SK-N-SH (cell line): Measurements from ENCODE around the gene CTAG1A. TPM values are rescaled to one million over a fixed set of nuclear protein-coding genes. Genes with fewer than 3 reads are reported as not detected.
A peak's percentile ranks its signal among the peaks of the same experiment; 100 is the strongest.

Experiments used
- CTCF ChIA-PET: fragments of 300-600, 350-600 bp; formaldehyde crosslinking; extraction: SDS; loops from one replicate; lab custom pipeline; 2021; lab: Yijun Ruan, JAX
- POLR2A ChIA-PET: fragments of 350-600 bp; sonication (Branson Sonifier 250); formaldehyde crosslinking; extraction: SDS; loops from one replicate; lab custom pipeline; 2020; ENCODE audit warnings: antibody characterized with exemption, inconsistent platforms; lab: Yijun Ruan, JAX
- DNase-seq: peaks from one replicate; pipeline ENCODE4 v3.0.0; 2012
- H2AFZ ChIP-seq: fragments of 200-600 bp; sonication (generic); 2 replicates; pipeline ENCODE4 v1.8.1; 2016; ENCODE audit warnings: antibody characterized with exemption, mild to moderate bottlenecking, low read depth
- H3F3A ChIP-seq: fragments of 200-600 bp; sonication (generic); replicated peaks from 2 replicates; pipeline ENCODE3; 2016; ENCODE audit warnings: antibody characterized with exemption, mild to moderate bottlenecking; ENCODE audit not compliant: insufficient read depth
- H3K27ac ChIP-seq, 2 experiments: fragments of 200-500 bp in 1 of 2; fragments of 200-600 bp in 1 of 2; sonication (Bioruptor generic) in 1 of 2; sonication (generic), shearing (Covaris generic) in 1 of 2; 2 replicates each; pipeline versions ENCODE4 v1.5.1 to v1.6.1; 2014 to 2016; ENCODE audit warnings: low read depth in 2 of 2, inconsistent platforms in 1 of 2, low read length in 1 of 2, mild to moderate bottlenecking in 1 of 2, mixed read lengths in 1 of 2
- H3K27me3 ChIP-seq: fragments of 200-600 bp; sonication (generic), shearing (Covaris generic); 2 replicates; pipeline ENCODE4 v1.6.1; 2016; ENCODE audit warnings: mixed run types; ENCODE audit not compliant: insufficient read depth
- H3K36me3 ChIP-seq, 2 experiments: fragments of 200-500 bp in 1 of 2; fragments of 200-600 bp in 1 of 2; sonication (Bioruptor generic) in 1 of 2; sonication (generic) in 1 of 2; replicated peaks in 1 of 2; 2 replicates each; pipeline versions ENCODE3 to v1.5.1; 2014 to 2016; ENCODE audit warnings: low read length in 1 of 2, mild to moderate bottlenecking in 1 of 2; ENCODE audit not compliant: insufficient read depth in 2 of 2, control insufficient read depth in 1 of 2
- H3K4me1 ChIP-seq, 2 experiments: fragments of 200-500 bp in 1 of 2; fragments of 200-600 bp in 1 of 2; sonication (Bioruptor generic) in 1 of 2; sonication (generic), shearing (Covaris generic) in 1 of 2; 2 replicates each; pipeline versions ENCODE4 v1.5.1 to v1.6.1; 2014 to 2016; ENCODE audit warnings: low read depth in 1 of 2, low read length in 1 of 2, mixed run types in 1 of 2; ENCODE audit not compliant: insufficient read depth in 2 of 2, control insufficient read depth in 1 of 2
- H3K4me2 ChIP-seq: fragments of 200-600 bp; sonication (generic), shearing (Covaris generic); 2 replicates; pipeline ENCODE4 v1.6.1; 2017; ENCODE audit warnings: mixed run types
- H3K4me3 ChIP-seq, 2 experiments: fragments of 200-500 bp in 1 of 2; fragments of 200-600 bp in 1 of 2; sonication (Bioruptor generic) in 1 of 2; sonication (generic), shearing (Covaris generic) in 1 of 2; 2 replicates each; pipeline versions ENCODE4 v1.5.1 to v1.8.1; 2014 to 2016; ENCODE audit warnings: low read depth in 2 of 2, inconsistent platforms in 1 of 2, low read length in 1 of 2, mild to moderate bottlenecking in 1 of 2, mixed read lengths in 1 of 2, moderate library complexity in 1 of 2
- H3K79me2 ChIP-seq: fragments of 200-600 bp; sonication (generic); 2 replicates; pipeline ENCODE4 v1.8.1; 2017; ENCODE audit warnings: mild to moderate bottlenecking; ENCODE audit not compliant: insufficient read depth
- H3K9ac ChIP-seq: fragments of 200-600 bp; sonication (generic); 2 replicates; pipeline ENCODE4 v1.6.1; 2017; ENCODE audit warnings: mixed run types
- H3K9me2 ChIP-seq: fragments of 200-600 bp; sonication (generic); 2 replicates; pipeline ENCODE4 v1.6.1; 2017; ENCODE audit warnings: mixed run types
- H3K9me3 ChIP-seq: fragments of 200-600 bp; sonication (generic); 2 replicates; pipeline ENCODE4 v1.6.1; 2017; ENCODE audit warnings: mixed run types, mild to moderate bottlenecking, moderate library complexity
- H4K20me1 ChIP-seq: fragments of 200-600 bp; sonication (generic); 2 replicates; pipeline ENCODE4 v1.6.1; 2017; ENCODE audit warnings: mild to moderate bottlenecking, mixed run types; ENCODE audit not compliant: insufficient read depth
- CHD2 ChIP-seq: fragments of 150-350 bp; IDR thresholded peaks from 2 replicates; pipeline ENCODE4 v1.6.1; 2018; ENCODE audit warnings: low read length; ENCODE audit not compliant: partially characterized antibody
- ELF1 ChIP-seq: IDR thresholded peaks from 2 replicates; pipeline ENCODE4 v1.4.0; 2012
- GABPA ChIP-seq: IDR thresholded peaks from 2 replicates; pipeline ENCODE4 v1.4.0; 2012; ENCODE audit warnings: low read depth, mild to moderate bottlenecking
- JUND ChIP-seq: IDR thresholded peaks from 2 replicates; pipeline ENCODE4 v1.4.0; 2012
- RFX5 ChIP-seq: IDR thresholded peaks from 2 replicates; pipeline ENCODE4 v1.6.1; 2012; ENCODE audit warnings: mild to moderate bottlenecking, improper control_type of control experiment, low read length
- WGBS: methylation state at CpG from one replicate; pipeline ENCODE4 v1.1.6; 2017; ENCODE audit warnings: low lambda C conversion rate; 5-methylcytosine and 5-hydroxymethylcytosine counted together
- polyA plus RNA-seq, 3 experiments: library from polyadenylated mRNA; depleted of rRNA; stranded (reverse); fragments of >200 nt; gene quantifications; 2 replicates each; pipeline ENCODE4 v1.2.3, GENCODE V29; 2012
- TF ChIP-seq, protein P1 (sequence below): IDR thresholded peaks from 2 replicates; pipeline ENCODE4 v1.4.0; 2012; ENCODE audit warnings: low read depth, borderline replicate concordance
- TF ChIP-seq, protein P2 (sequence below): IDR thresholded peaks from 2 replicates; pipeline ENCODE4 v1.6.1; 2012; ENCODE audit warnings: mild to moderate bottlenecking, low read depth, low read length, moderate library complexity
- TF ChIP-seq, protein P3 (sequence below): IDR thresholded peaks from 2 replicates; pipeline ENCODE4 v1.4.0; 2012; ENCODE audit warnings: low read depth

Gene CTAG1A
- polyA plus RNA-seq, 1 of the 3 experiments (the other 2 are of a cell fraction) = not detected

DNA sequence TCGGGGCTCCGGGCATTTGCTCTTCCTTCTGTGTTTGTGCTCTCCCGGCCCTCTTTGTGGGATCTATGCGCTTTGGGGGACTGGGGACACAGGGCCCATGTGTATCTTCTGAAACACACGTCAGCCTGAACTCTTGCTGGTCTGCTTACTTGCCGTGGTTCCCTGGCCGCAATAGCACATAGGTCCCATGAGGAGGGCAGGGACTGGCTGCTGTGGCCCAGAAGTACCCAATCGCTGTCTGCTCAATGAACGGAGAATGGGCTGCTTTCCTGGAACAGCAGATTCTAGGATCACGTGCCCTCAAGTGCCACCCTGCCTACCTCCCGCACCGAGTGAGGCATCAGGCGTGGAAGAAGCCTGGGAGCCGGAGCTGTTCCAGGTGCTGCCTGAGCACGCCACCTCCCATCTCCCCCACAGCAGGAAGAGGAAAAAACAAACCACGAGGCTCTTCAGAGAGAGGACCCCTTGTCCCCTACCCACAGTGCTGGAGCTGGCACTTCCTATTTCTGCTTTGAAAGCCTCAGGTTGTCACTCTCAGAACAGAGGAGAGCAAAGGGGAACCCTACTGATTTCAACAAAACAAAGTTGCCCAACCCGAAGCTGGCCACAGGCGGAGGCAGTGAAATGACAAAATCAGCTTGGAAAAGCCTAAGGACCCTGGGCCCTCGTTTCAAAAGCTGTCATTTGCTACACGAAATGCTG is 42.1 kb upstream of the CTAG1A start:
- no peaks in the 10 kb centered on the region; the same call in 1 of the 2 replicates for H3K27me3 ChIP-seq
- WGBS = 49% methylated on average over 16 of the region's 20 CpGs

More for the DNA sequence above, 42.1 kb upstream of the CTAG1A start:
- Histone ChIP-seq H3K9me3 (no peaks in the 10 kb centered on the region), H3F3A (peaks cover 4% of the 10 kb centered on the region), H3K36me3 (peaks cover 0 to 3% of the 10 kb centered on the region in 2 experiments), H3K4me2 (peak overlapping the region; percentile 67), H4K20me1 (no peaks in the 10 kb centered on the region), H3K27ac (peak overlapping the region in 1 of 2 experiments; percentile 92; a peak in 3 of 4 replicates), H2AFZ (no peak overlapping the region), H3K9ac (peak overlapping the region; percentile 54; the same call in 1 of the 2 replicates), H3K4me3 (0 out of 4 replicates have a peak overlapping the region, but pooled peaks of 1 of the 2 experiments have one; percentile 23), H3K79me2 (peaks cover 37% of the 10 kb centered on the region), H3K9me2 (no peaks in the 10 kb centered on the region), H3K4me1 (peaks cover 16% of the 10 kb centered on the region in 2 experiments; a peak in 3 of 4 replicates)
- POLR2A ChIA-PET = interaction anchor here (0.6 to 1.7 kb wide), 3 partner anchors 16 to 106 kb away, joined by 3 to 7 read pairs (median 6); no protein-coding TSS in a partner anchor
- TF ChIP-seq, protein P1, sequence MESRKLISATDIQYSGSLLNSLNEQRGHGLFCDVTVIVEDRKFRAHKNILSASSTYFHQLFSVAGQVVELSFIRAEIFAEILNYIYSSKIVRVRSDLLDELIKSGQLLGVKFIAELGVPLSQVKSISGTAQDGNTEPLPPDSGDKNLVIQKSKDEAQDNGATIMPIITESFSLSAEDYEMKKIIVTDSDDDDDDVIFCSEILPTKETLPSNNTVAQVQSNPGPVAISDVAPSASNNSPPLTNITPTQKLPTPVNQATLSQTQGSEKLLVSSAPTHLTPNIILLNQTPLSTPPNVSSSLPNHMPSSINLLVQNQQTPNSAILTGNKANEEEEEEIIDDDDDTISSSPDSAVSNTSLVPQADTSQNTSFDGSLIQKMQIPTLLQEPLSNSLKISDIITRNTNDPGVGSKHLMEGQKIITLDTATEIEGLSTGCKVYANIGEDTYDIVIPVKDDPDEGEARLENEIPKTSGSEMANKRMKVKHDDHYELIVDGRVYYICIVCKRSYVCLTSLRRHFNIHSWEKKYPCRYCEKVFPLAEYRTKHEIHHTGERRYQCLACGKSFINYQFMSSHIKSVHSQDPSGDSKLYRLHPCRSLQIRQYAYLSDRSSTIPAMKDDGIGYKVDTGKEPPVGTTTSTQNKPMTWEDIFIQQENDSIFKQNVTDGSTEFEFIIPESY = no peak
- TF ChIP-seq CHD2 (no peak), JUND (no peak), GABPA (no peak), ELF1 (no peak), RFX5 (no peak)
- TF ChIP-seq, protein P2, sequence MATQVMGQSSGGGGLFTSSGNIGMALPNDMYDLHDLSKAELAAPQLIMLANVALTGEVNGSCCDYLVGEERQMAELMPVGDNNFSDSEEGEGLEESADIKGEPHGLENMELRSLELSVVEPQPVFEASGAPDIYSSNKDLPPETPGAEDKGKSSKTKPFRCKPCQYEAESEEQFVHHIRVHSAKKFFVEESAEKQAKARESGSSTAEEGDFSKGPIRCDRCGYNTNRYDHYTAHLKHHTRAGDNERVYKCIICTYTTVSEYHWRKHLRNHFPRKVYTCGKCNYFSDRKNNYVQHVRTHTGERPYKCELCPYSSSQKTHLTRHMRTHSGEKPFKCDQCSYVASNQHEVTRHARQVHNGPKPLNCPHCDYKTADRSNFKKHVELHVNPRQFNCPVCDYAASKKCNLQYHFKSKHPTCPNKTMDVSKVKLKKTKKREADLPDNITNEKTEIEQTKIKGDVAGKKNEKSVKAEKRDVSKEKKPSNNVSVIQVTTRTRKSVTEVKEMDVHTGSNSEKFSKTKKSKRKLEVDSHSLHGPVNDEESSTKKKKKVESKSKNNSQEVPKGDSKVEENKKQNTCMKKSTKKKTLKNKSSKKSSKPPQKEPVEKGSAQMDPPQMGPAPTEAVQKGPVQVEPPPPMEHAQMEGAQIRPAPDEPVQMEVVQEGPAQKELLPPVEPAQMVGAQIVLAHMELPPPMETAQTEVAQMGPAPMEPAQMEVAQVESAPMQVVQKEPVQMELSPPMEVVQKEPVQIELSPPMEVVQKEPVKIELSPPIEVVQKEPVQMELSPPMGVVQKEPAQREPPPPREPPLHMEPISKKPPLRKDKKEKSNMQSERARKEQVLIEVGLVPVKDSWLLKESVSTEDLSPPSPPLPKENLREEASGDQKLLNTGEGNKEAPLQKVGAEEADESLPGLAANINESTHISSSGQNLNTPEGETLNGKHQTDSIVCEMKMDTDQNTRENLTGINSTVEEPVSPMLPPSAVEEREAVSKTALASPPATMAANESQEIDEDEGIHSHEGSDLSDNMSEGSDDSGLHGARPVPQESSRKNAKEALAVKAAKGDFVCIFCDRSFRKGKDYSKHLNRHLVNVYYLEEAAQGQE = peak; percentile 14; the same call in 1 of the 2 replicates
- TF ChIP-seq, protein P3, sequence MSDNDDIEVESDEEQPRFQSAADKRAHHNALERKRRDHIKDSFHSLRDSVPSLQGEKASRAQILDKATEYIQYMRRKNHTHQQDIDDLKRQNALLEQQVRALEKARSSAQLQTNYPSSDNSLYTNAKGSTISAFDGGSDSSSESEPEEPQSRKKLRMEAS = no peak
- CTCF ChIA-PET = interaction anchor here (0.8 kb wide), 1 partner anchor 145 kb away, joined by 3 read pairs; the partner anchor contains the start of gene RPL10
- no peak for DNase-seq
